CD4-positive, alpha-beta T cell treated with Interleukin-6 at 100 ng/mL for 8 hours (primary cell): ENCODE measurements around the gene MAGEA2B.
"Not testable (repeated sequence)": the region's sequence is repeated elsewhere in the genome, so short reads cannot be mapped to it uniquely, and the experiment has no call there.

Experiments
- DNase-seq: peaks from one replicate; pipeline ENCODE4 v3.0.0-alpha.2; 2020; ENCODE audit warnings: mixed read lengths, low spot score

The MAGEA2B gene, protein sequence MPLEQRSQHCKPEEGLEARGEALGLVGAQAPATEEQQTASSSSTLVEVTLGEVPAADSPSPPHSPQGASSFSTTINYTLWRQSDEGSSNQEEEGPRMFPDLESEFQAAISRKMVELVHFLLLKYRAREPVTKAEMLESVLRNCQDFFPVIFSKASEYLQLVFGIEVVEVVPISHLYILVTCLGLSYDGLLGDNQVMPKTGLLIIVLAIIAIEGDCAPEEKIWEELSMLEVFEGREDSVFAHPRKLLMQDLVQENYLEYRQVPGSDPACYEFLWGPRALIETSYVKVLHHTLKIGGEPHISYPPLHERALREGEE

GRCh38 chrX:152713815-152714787 is at the start of gene MAGEA2B:
TSS of gene MAGEA2B (plus strand) at chrX:152714628. CDS start at chrX:152717107, 2,479 bp downstream.
- DNase-seq, result not testable (repeated sequence)

- DNase-seq, result no peak
Observed at GRCh38 chrX:152674135-152674534, 40.3 kb upstream of the MAGEA2B start.

GRCh38 chrX:152674652-152675051 is 39.8 kb upstream of the MAGEA2B start:
- not testable (repeated sequence) for DNase-seq

DNA sequence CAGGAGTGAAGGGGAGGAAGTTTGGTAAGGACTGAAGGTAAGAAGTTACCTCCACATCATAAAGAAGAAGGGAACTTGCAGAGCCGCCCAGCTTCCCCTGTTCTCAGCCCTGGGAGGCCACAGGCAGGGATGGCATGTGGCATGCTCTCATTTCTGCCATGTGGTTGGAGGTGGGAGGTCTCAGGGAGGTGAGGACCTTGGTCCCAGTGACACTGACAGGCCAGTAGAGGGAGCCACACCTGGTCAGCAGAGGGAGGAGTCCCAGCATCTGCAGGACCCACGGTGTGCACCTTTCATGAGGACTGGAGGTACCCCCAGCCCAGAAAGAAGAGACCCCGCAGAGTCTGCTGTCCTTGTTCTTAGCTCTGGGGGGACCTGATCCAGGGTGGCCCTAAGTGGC is 33.4 kb upstream of the MAGEA2B start:
- not testable (repeated sequence) for DNase-seq

DNA sequence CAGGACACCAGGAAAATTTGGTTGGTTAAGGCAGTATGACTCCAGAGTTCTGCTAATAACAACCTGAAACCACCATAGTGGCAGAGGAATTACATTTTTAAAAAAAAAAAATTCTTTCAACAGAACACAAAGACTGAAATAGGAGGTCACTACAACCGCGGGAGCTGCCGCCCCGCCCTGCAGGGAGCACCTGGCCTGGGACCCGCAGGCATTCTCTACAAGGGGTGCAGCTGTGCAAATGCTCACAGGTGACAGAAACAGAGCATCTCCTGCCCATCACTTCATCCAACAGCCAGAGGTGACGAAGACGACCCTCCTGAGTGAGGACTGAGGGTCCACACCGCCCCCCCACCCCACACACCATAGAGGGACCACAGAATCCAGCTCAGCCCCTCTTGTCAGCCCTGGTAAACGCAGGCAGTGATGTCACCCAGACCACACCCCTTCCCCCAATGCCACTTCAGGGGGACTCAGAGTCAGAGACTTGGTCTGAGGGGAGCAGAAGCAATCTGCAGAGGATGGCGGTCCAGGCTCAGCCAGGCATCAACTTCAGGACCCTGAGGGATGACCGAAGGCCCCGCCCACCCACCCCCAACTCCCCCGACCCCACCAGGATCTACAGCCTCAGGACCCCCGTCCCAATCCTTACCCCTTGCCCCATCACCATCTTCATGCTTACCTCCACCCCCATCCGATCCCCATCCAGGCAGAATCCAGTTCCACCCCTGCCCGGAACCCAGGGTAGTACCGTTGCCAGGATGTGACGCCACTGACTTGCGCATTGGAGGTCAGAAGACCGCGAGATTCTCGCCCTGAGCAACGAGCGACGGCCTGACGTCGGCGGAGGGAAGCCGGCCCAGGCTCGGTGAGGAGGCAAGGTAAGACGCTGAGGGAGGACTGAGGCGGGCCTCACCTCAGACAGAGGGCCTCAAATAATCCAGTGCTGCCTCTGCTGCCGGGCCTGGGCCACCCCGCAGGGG is 16.2 kb upstream of the MAGEA2B start, which contains the start of gene MAGEA3:
Gene MAGEA3, plus strand, starts transcription at position 843 of the 980 bp plus-strand sequence. CDS start 2,039 bp downstream, outside the sequence.
- DNase-seq, result not testable (repeated sequence)

GRCh38 chrX:152700390-152700789 is 14.0 kb upstream of the MAGEA2B start:
- DNase-seq, result not testable (repeated sequence)

DNA sequence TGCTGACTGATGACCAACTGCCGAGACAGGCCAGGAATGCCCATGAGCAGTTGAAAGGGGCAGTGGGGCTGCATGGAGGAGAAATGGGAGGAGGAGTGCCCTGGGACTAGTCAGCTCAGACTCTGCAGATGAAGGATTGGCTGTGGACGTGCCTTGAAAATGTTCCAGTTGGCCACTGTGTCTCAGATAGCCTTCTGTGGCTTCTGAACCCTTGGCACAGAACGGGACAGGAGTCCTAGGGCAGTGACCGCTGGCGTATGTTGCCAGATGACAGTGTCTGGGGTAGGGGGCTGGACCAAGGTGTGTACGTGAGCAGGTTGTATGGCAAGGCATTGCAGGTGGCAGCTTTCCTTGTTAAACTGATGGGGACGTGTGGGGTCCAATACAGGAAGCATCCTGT is 7.9 kb upstream of the MAGEA2B start:
- DNase-seq, result not testable (repeated sequence)

- not testable (repeated sequence) for DNase-seq
Observed at GRCh38 chrX:152709173-152709572, 5.3 kb upstream of the MAGEA2B start, which contains the start of gene CSAG2. TSS of gene CSAG2 (minus strand) at chrX:152709273. CDS start at chrX:152709112, 161 bp downstream.

- DNase-seq, result not testable (repeated sequence)
Observed at GRCh38 chrX:152713195-152713594, 1.2 kb upstream of the MAGEA2B start.

GRCh38 chrX:152725409-152725808 is 11.0 kb downstream of the MAGEA2B start:
- no peak for DNase-seq

- DNase-seq, result no peak
Observed at GRCh38 chrX:152733261-152733975, 19.0 kb downstream of the MAGEA2B start, which contains the start of the genes CSAG1 and MAGEA12. TSS of gene CSAG1 (minus strand) at chrX:152733721. CDS start at chrX:152732460, 1,261 bp downstream. TSS of gene MAGEA12 (plus strand) at chrX:152733757. CDS start at chrX:152736162, 2,405 bp downstream.

DNA sequence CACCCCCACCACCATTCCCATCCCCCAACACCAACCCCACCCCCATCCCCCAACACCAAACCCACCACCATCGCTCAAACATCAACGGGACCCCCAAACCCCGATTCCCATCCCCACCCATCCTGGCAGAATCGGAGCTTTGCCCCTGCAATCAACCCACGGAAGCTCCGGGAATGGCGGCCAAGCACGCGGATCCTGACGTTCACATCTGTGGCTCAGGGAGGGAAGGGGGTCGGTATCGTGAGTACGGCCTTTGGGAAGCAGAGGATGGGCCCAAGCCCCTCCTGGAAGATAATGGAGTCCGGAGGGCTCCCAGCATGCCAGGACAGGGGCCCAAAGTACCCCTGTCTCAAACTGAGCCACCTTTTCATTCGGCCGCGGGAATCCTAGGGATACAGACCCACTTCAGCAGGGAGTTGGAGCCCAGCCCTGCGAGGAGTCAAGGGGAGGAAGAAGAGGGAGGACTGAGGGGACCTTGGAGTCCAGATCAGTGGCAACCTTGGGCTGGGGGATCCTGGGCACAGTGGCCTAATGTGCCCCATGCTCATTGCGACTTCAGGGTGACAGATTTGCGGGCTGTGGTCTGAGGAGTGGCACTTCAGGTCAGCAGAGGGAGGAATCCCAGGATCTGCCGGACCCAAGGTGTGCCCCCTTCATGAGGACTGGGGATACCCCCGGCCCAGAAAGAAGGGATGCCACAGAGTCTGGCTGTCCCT is 19.9 kb downstream of the MAGEA2B start:
- not testable (repeated sequence) for DNase-seq

GRCh38 chrX:152735101-152735500 is 20.7 kb downstream of the MAGEA2B start:
- DNase-seq, result no peak

GRCh38 chrX:152735860-152736511 is 21.6 kb downstream of the MAGEA2B start:
- no peak for DNase-seq

- not testable (repeated sequence) for DNase-seq
Observed at GRCh38 chrX:152736528-152736927, 22.1 kb downstream of the MAGEA2B start.

DNA sequence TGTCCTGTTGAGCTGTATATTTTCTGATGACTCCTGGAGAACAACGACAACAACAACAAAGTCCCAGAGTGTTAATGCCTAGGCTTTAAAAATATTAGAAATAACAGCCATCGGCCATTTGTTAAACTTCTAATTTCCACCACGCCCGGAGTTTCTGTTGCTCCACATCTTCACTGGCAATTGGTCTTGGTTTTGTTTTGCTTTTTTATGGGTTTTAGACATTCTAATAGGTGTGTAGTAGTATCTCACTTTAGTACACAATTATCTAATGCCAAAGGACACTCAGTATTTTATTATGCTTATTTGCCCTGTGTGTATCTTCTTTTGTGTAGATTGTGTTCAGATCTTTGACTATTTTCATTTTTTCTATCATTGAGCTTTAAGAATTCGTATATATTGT is 24.1 kb downstream of the MAGEA2B start:
- no peak for DNase-seq

DNA sequence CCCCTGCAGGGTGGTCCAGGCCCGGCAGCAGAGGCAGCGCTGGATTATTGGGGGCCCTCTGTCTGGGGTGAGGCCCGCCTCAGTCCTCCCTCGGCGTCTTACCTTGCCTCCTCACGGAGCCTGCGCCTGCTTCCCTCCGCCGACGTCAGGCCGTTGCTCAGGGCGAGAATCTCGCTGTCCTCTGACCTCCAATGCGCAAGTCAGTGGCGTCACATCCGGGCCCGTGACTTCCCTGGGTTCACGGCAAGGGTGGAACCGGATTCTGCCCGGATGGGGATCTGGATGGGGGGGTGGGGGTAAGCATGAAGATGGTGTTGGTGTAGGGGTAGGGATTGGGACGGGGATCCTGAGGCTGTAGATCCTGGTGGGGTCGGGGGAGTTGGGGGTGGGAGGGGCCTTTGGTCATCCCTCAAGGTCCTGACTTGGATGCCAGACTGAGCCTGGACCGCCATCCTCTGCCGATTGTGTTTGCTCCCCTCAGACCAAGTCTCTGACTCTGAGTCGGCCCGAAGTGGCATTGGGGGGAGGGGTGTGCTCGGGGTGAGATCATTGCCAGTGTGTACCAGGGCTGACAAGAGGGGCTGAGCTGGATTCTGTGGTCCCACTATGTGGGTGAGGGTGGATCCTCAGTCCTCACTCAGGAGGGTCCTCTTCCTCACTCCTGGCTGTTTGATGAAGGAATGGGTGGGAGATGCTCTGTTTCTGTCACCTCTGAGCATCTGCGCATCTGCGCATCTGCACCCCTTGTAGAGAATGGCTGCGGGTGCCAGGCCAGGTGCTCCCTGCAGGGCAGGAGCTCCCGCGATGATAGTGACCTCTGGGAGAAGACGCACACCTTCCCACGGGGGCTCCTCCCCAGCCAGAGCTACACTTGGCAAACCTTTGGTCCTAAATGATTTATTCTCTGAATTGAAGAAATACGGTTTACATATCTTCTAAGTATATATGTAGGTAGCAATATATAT is 39.5 kb downstream of the MAGEA2B start, which contains the start of gene MAGEA2:
Gene MAGEA2, minus strand, starts transcription at position 157 of the 965 bp plus-strand sequence. CDS start 2,479 bp downstream, outside the sequence.
- DNase-seq, result not testable (repeated sequence)

DNA sequence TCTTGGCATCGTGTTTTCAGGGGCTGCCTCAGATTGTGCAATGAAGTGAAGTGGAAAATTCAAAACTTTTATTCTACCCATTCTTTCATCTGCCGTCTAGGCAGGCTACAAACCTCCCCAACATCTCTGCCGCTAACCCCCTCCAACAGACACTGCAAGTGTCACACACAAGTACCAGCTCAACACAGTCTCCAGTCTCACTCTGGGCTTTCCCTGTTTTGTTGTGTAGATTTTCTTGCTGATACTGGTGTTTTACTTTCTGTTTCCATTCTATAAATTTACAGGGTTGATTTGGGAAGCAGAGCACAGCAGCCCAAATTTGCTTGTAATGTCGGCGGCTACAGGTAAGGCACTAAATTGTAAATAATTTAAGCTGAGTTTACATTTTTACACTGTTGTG is 40.4 kb downstream of the MAGEA2B start:
- not testable (repeated sequence) for DNase-seq
